Keratinocyte (primary cell): ENCODE measurements around the gene MALT1.

ENCODE experiments used
- CTCF ChIP-seq, 3 experiments: IDR thresholded peaks in 1 of 3; conservative IDR thresholded peaks in 1 of 3; optimal IDR thresholded peaks in 1 of 3; 2 replicates in 2 of 3; 3 replicates in 1 of 3; pipeline versions ENCODE3 to v1.5.1; 2011; ENCODE audit warnings: low read length in 3 of 3, mild to moderate bottlenecking in 3 of 3, moderate library complexity in 2 of 3, control low read depth in 1 of 3, inconsistent platforms in 1 of 3; ENCODE audit not compliant: insufficient read depth in 2 of 3; ENCODE audit errors: extremely low read depth in 1 of 3
- EZH2 ChIP-seq: IDR thresholded peaks from one replicate; pipeline ENCODE4 v1.6.1; 2012; ENCODE audit warnings: inconsistent platforms, mild to moderate bottlenecking, low read length, moderate library complexity

- TF ChIP-seq CTCF (optimal IDR thresholded peaks at IDR 0.05 in 1 of 3, IDR thresholded peaks at IDR 0.05 in 1 of 3, conservative IDR thresholded peaks at IDR 0.05 in 1 of 3; ENCODE audit: extremely low read depth in 1 of 3, insufficient read depth in 2 of 3, low read length in 3 of 3), result no peak
- no peak for TF ChIP-seq EZH2
These were observed 30.8 kb upstream of the MALT1 start for GRCh38 chr18:58640428-58640805.
